K562 (cell line): ENCODE results near the gene LSR. TPM values are rescaled to one million over a fixed set of nuclear protein-coding genes. Genes with fewer than 3 reads are reported as not detected.

Experiments
- ATAC-seq: fragments of 200-7000 bp; cut with Tn5 transposase; 3 replicates; pipeline ENCODE4 v1.9.1; 2020; ENCODE audit warnings: moderate library complexity
- BruUV-seq: library from RNA; stranded (reverse); fragments of 400-500 nt; replicated peaks from 2 replicates; lab custom pipeline; 2021; lab: Mats Ljungman, UMichigan
- CTCF ChIA-PET: fragments of 300-600 bp; formaldehyde crosslinking; extraction: SDS; loops from one replicate; lab custom pipeline; 2021; ENCODE audit warnings: low intra/inter-chr PET ratio; lab: Yijun Ruan, JAX
- POLR2A ChIA-PET: fragments of 300-600, 350-650 bp; sonication (Branson Sonifier 250); formaldehyde crosslinking; extraction: SDS; loops from one replicate; lab custom pipeline; 2021; ENCODE audit warnings: antibody characterized with exemption, inconsistent platforms; lab: Yijun Ruan, JAX
- DNase-seq, 4 experiments: peaks; one replicate each; pipeline versions ENCODE4 v3.0.0 to v3.0.0-alpha.2; 2011 to 2018; ENCODE audit warnings: low spot score in 3 of 4, mixed read lengths in 3 of 4; ENCODE audit errors: extremely low read depth in 1 of 4
- FAIRE-seq: peaks from 2 replicates; lab custom pipeline; 2011; peaks lifted over from hg19 to GRCh38; lab: Jason Lieb, UNC
- H2AFZ ChIP-seq: 2 replicates; pipeline ENCODE4 v1.6.0; 2011; ENCODE audit warnings: low read depth, low read length, control low read depth, inconsistent platforms
- H3K27ac ChIP-seq: fragments of 200-600 bp; 3 replicates; pipeline ENCODE4 v1.8.0; 2011; ENCODE audit warnings: low read depth, mild to moderate bottlenecking, control low read depth, inconsistent platforms, low read length, moderate library complexity, mixed read lengths; ENCODE audit errors: extremely low read depth
- H3K27me3 ChIP-seq, 2 experiments: fragments of 300-600 bp in 1 of 2; 2 replicates in 1 of 2; 3 replicates in 1 of 2; pipeline versions ENCODE4 v1.6.0 to v1.8.0; 2011; ENCODE audit warnings: inconsistent platforms in 2 of 2, low read length in 2 of 2, mild to moderate bottlenecking in 1 of 2, mixed read lengths in 1 of 2, moderate library complexity in 1 of 2; ENCODE audit not compliant: control insufficient read depth in 2 of 2, insufficient read depth in 2 of 2
- H3K36me3 ChIP-seq: fragments of 300-600 bp; 3 replicates; pipeline ENCODE4 v1.8.0; 2011; ENCODE audit warnings: mild to moderate bottlenecking, low read length, inconsistent platforms; ENCODE audit not compliant: control insufficient read depth, insufficient read depth
- H3K4me1 ChIP-seq, 2 experiments: fragments of 200-600 bp in 1 of 2; replicated peaks in 1 of 2; 2 replicates in 1 of 2; 3 replicates in 1 of 2; pipeline versions ENCODE4 v1.5.1 to v1.8.0; 2011; ENCODE audit warnings: inconsistent platforms in 2 of 2, low read length in 2 of 2, mild to moderate bottlenecking in 1 of 2, mixed read lengths in 1 of 2, moderate library complexity in 1 of 2; ENCODE audit not compliant: control insufficient read depth in 2 of 2, insufficient read depth in 2 of 2
- H3K4me2 ChIP-seq: 2 replicates; pipeline ENCODE4 v1.6.1; 2011; ENCODE audit warnings: low read length, control low read depth, inconsistent platforms, mixed read lengths; ENCODE audit not compliant: insufficient read depth
- H3K4me3 ChIP-seq: fragments of 200-600 bp; sonication (generic), shearing (Covaris generic); 2 replicates; pipeline ENCODE4 v1.5.1; 2016; ENCODE audit warnings: control low read depth, inconsistent platforms
- H3K79me2 ChIP-seq: fragments of 200-600 bp; 3 replicates; pipeline ENCODE4 v1.8.0; 2011; ENCODE audit warnings: low read length, inconsistent platforms; ENCODE audit not compliant: control insufficient read depth, insufficient read depth
- H3K9ac ChIP-seq, 2 experiments: 2 replicates each; pipeline versions ENCODE4 v1.6.0 to v1.6.1; 2011; ENCODE audit warnings: low read depth in 2 of 2, low read length in 2 of 2, control low read depth in 1 of 2, inconsistent platforms in 1 of 2, mild to moderate bottlenecking in 1 of 2, mixed read lengths in 1 of 2; ENCODE audit not compliant: insufficient read depth in 1 of 2
- H3K9me1 ChIP-seq: one replicate; pipeline ENCODE4 v1.6.0; 2011; ENCODE audit warnings: inconsistent platforms, mild to moderate bottlenecking, low read length, moderate library complexity; ENCODE audit not compliant: control insufficient read depth, insufficient read depth
- H3K9me3 ChIP-seq: replicated peaks from 2 replicates; pipeline ENCODE4 v1.5.1; 2011; ENCODE audit warnings: low read depth, low read length, inconsistent platforms; ENCODE audit not compliant: control insufficient read depth, insufficient read depth
- H4K20me1 ChIP-seq: replicated peaks from 2 replicates; pipeline ENCODE4 v1.6.1; 2011; ENCODE audit warnings: low read length, inconsistent platforms, mixed read lengths; ENCODE audit not compliant: control insufficient read depth, insufficient read depth
- ARHGAP35 ChIP-seq: fragments of 450-650 bp; IDR thresholded peaks from 2 replicates; pipeline ENCODE4 v1.6.1; 2018; ENCODE audit not compliant: partially characterized antibody
- BRF1 ChIP-seq: IDR thresholded peaks from 3 replicates; pipeline ENCODE4 v1.6.1; 2011; ENCODE audit warnings: borderline replicate concordance, mild to moderate bottlenecking; ENCODE audit not compliant: insufficient read length; ENCODE audit errors: extremely low read depth
- CHD4 ChIP-seq: fragments of 200-600 bp; sonication (generic); IDR thresholded peaks from 3 replicates; pipeline ENCODE4 v1.6.1; 2012; ENCODE audit warnings: low read depth, mild to moderate bottlenecking, mixed read lengths, low read length, inconsistent platforms; ENCODE audit not compliant: insufficient read depth, insufficient replicate concordance, poor library complexity, severe bottlenecking
- CREB3L1 ChIP-seq: fragments of 450-650 bp; IDR thresholded peaks from 2 replicates; pipeline ENCODE4 v1.6.1; 2014; ENCODE audit warnings: low read depth, mild to moderate bottlenecking, moderate library complexity, borderline replicate concordance
- GABPB1 ChIP-seq: sonication (generic); formaldehyde crosslinking; IDR thresholded peaks from 2 replicates; pipeline ENCODE4 v1.8.0; 2022; ENCODE audit warnings: mild to moderate bottlenecking, missing genetic modification reagents
- MYC ChIP-seq, 2 experiments: fragments of 250-450 bp in 1 of 2; sonication (Bioruptor Pico) in 1 of 2; IDR thresholded peaks; 2 replicates each; pipeline versions ENCODE4 v1.5.1 to v1.6.1; 2012 to 2021; ENCODE audit warnings: low read depth in 2 of 2, borderline replicate concordance in 1 of 2, improper control_type of control experiment in 1 of 2, low read length in 1 of 2, mild to moderate bottlenecking in 1 of 2, moderate library complexity in 1 of 2
- NKRF ChIP-seq: fragments of 450-650 bp; IDR thresholded peaks from 2 replicates; pipeline ENCODE4 v1.6.1; 2016; ENCODE audit warnings: borderline replicate concordance
- PTTG1 ChIP-seq: fragments of 450-650 bp; IDR thresholded peaks from 2 replicates; pipeline ENCODE4 v1.6.1; 2016; ENCODE audit warnings: low read depth, mild to moderate bottlenecking, missing genetic modification characterization, missing compliant biosample characterization
- SAFB ChIP-seq: fragments of 200-400 bp; formaldehyde crosslinking; IDR thresholded peaks from 2 replicates; pipeline ENCODE4 v1.6.1; 2017; ENCODE audit warnings: low read depth, low read length, borderline replicate concordance
- SMC3 ChIP-seq: conservative IDR thresholded peaks from 2 replicates; pipeline ENCODE4 v1.6.1; 2011; ENCODE audit warnings: low read depth, low read length, improper control_type of control experiment; ENCODE audit not compliant: insufficient read depth
- USF1 ChIP-seq: sonication (generic); formaldehyde crosslinking; IDR thresholded peaks from 2 replicates; pipeline ENCODE4 v1.9.0; 2022; ENCODE audit warnings: mild to moderate bottlenecking, missing genetic modification reagents
- ZNF133 ChIP-seq: fragments of 250-450 bp; sonication (Bioruptor Pico); IDR thresholded peaks from 2 replicates; pipeline ENCODE4 v1.4.0; 2020; ENCODE audit warnings: mild to moderate bottlenecking
- WGBS: fragments of 100-300 bp; shearing (Covaris generic); methylation state at CpG from one replicate; pipeline ENCODE4 v1.1.6; 2016; ENCODE audit warnings: low coverage, mixed read lengths; ENCODE audit not compliant: insufficient coverage; ENCODE audit errors: missing lambda C conversion rate; 5-methylcytosine and 5-hydroxymethylcytosine counted together
- in situ Hi-C: fragments of 300-500 bp; cut with MboI; formaldehyde crosslinking; loops from 4 replicates; pipeline ENCODE4 v1.15.0; 2018; ENCODE audit warnings: inconsistent platforms, mixed read lengths
- intact Hi-C: fragments of 100-400 bp; cut with micrococcal nuclease; formaldehyde crosslinking; loops from 2 replicates; pipeline ENCODE4 v1.14.2; 2022
- polyA plus RNA-seq, 8 experiments: library from polyadenylated mRNA; depleted of rRNA in 4 of 8; stranded (reverse) in 5 of 8; unstranded in 3 of 8; fragments of >200 nt; fragmentation: Nextera tagmentation in 2 of 8; fragmentation: Illumina TruSeq in 1 of 8; extraction: Ambion mirVana in 2 of 8; extraction: Trizol in 1 of 8; gene quantifications; 2 replicates each; pipeline versions ENCODE4 v1.2.1 to v1.2.3, GENCODE V29; 2011 to 2014; ENCODE audit warnings: inconsistent platforms in 1 of 8, missing spikeins in 1 of 8
- total RNA-seq, 7 experiments: library from RNA; depleted of rRNA in 6 of 7; stranded (reverse); fragments of >200 nt in 6 of 7; fragmentation: Illumina TruSeq in 2 of 7; extraction: Trizol in 2 of 7; gene quantifications; 2 replicates each; pipeline versions ENCODE4 v1.2.1 to v1.2.3, GENCODE V29; 2011 to 2021; ENCODE audit warnings: low replicate concordance in 1 of 7

Gene LSR
- total and polyA plus RNA-seq, 9 of the 15 experiments (the other 6 are each of a cell fraction or from before 2014, with no cell fraction given): 0.44 to 87.9 (median 28.0) TPM

- no peak for TF ChIP-seq USF1 (CRISPR knock-in tag)
- TF ChIP-seq CHD4: no peak
Observed at GRCh38 chr19:35229601-35230000, 19.2 kb upstream of the LSR start (continued).

- Histone ChIP-seq H3K36me3 (no peaks in the 10 kb centered on the region), H2AFZ (no peak overlapping the region), H4K20me1 (no peaks in the 10 kb centered on the region), H3K9me1 (no peaks in the 10 kb centered on the region), H3K4me3 (no peak overlapping the region), H3K9me3 (no peaks in the 10 kb centered on the region; the same call in 1 of the 2 replicates), H3K79me2 (no peaks in the 10 kb centered on the region), H3K9ac (no peak overlapping the region), H3K4me2 (no peak overlapping the region), H3K27me3 (0 out of 5 replicates have a peak, but pooled peaks cover 0 to 3% of the 10 kb centered on the region in 2 experiments), H3K4me1 (peaks cover 0 to 6% of the 10 kb centered on the region in 2 experiments; a peak in 2 of 5 replicates), H3K27ac (no peak overlapping the region)
- CTCF ChIA-PET: no interaction called here
- no TSS peak for BruUV-seq
- POLR2A ChIA-PET: no interaction called here
- FAIRE-seq (no peak), DNase-seq (no peak), ATAC-seq (no peak)
- 50% methylated on average over 14 of the region's 14 CpGs for WGBS
- TF ChIP-seq MYC (IDR thresholded peaks at IDR 0.05; ENCODE audit: low read depth, low read length) (no peak), MYC (CRISPR knock-in tag; IDR thresholded peaks at IDR 0.05; ENCODE audit: borderline replicate concordance, low read depth) (no peak), GABPB1 (CRISPR knock-in tag) (no peak), NKRF (no peak), BRF1 (no peak), SMC3 (no peak), SAFB (no peak), ZNF133 (CRISPR knock-in tag) (no peak), PTTG1 (tag) (no peak), CREB3L1 (no peak), ARHGAP35 (no peak)
- intact Hi-C loops: no loop called here
- in situ Hi-C loops: no loop called here
Observed at GRCh38 chr19:35231956-35232645, 16.7 kb upstream of the LSR start.
